22Rv1 (cell line): ENCODE data around the gene CHD9.

Source experiments
- CTCF ChIP-seq: fragments of 450-650 bp; IDR thresholded peaks from 2 replicates; pipeline ENCODE4 v1.5.1; 2017; ENCODE audit warnings: mild to moderate bottlenecking
- ZFX ChIP-seq: fragments of 450-650 bp; IDR thresholded peaks from 2 replicates; pipeline ENCODE4 v1.6.1; 2017; ENCODE audit warnings: antibody characterized with exemption, borderline replicate concordance

GRCh38 chr16:53045341-53046220 is 9.2 kb upstream of the CHD9 start:
- TF ChIP-seq CTCF = no peak
- no peak for TF ChIP-seq ZFX
